HepG2 (cell line): Measurements from ENCODE around the gene HP1BP3. TPM values are rescaled to one million over a fixed set of nuclear protein-coding genes. Genes with fewer than 3 reads are reported as not detected.

ENCODE experiments used
- ATAC-seq: fragments of 200-7000 bp; cut with Tn5 transposase; 3 replicates; pipeline ENCODE4 v1.9.1; 2020; ENCODE audit warnings: mild to moderate bottlenecking, moderate library complexity
- BruUV-seq: library from RNA; stranded (reverse); fragments of 400-500 nt; replicated peaks from 2 replicates; lab custom pipeline; 2021; lab: Mats Ljungman, UMichigan
- CTCF ChIA-PET: fragments of 300-600 bp; formaldehyde crosslinking; extraction: SDS; loops from one replicate; lab custom pipeline; 2021; ENCODE audit warnings: low total read pairs, inconsistent platforms, low intra/inter-chr PET ratio; lab: Yijun Ruan, JAX
- POLR2A ChIA-PET: fragments of 350-600 bp; sonication (Branson Sonifier 250); formaldehyde crosslinking; loops from one replicate; lab custom pipeline; 2020; ENCODE audit warnings: antibody characterized with exemption, inconsistent platforms; lab: Yijun Ruan, JAX
- DNase-seq: peaks from one replicate; pipeline ENCODE4 v3.0.0-alpha.2; 2015; ENCODE audit warnings: low spot score
- FAIRE-seq: peaks from 3 replicates; lab custom pipeline; 2011; peaks lifted over from hg19 to GRCh38; lab: Jason Lieb, UNC
- H2AFZ ChIP-seq: one replicate; pipeline ENCODE4 v1.6.1; 2011; ENCODE audit warnings: low read length, inconsistent platforms
- H3K27ac ChIP-seq: fragments of 300-600 bp; 3 replicates; pipeline ENCODE4 v1.8.0; 2011; ENCODE audit warnings: mixed run types, mild to moderate bottlenecking, mixed read lengths, low read length, inconsistent platforms; ENCODE audit not compliant: insufficient read depth; ENCODE audit errors: extremely low read length
- H3K27me3 ChIP-seq, 2 experiments: fragments of 200-600 bp in 1 of 2; 2 replicates in 1 of 2; 3 replicates in 1 of 2; pipeline versions ENCODE4 v1.6.0 to v1.8.0; 2011; ENCODE audit warnings: low read length in 2 of 2, mild to moderate bottlenecking in 2 of 2, moderate library complexity in 2 of 2, inconsistent platforms in 1 of 2; ENCODE audit not compliant: insufficient read depth in 2 of 2, control insufficient read depth in 1 of 2
- H3K36me3 ChIP-seq, 2 experiments: fragments of 200-600 bp in 1 of 2; replicated peaks in 1 of 2; 2 replicates in 1 of 2; 3 replicates in 1 of 2; pipeline versions ENCODE4 v1.5.1 to v1.8.0; 2011; ENCODE audit warnings: low read length in 2 of 2, inconsistent platforms in 1 of 2; ENCODE audit not compliant: insufficient read depth in 2 of 2, control insufficient read depth in 1 of 2
- H3K4me1 ChIP-seq: 2 replicates; pipeline ENCODE4 v1.5.1; 2012; ENCODE audit warnings: low read length, inconsistent platforms; ENCODE audit not compliant: insufficient read depth
- H3K4me2 ChIP-seq: 2 replicates; pipeline ENCODE4 v1.6.0; 2011; ENCODE audit warnings: low read depth, low read length, inconsistent platforms
- H3K4me3 ChIP-seq, 3 experiments: fragments of 200-600 bp in 1 of 3; sonication (generic), shearing (Covaris generic) in 1 of 3; replicated peaks in 1 of 3; 2 replicates each; pipeline ENCODE4 v1.5.1; 2011 to 2016; ENCODE audit warnings: low read length in 3 of 3, inconsistent platforms in 2 of 3, low read depth in 2 of 3, mild to moderate bottlenecking in 2 of 3, control low read depth in 1 of 3, mixed read lengths in 1 of 3; ENCODE audit not compliant: insufficient read depth in 1 of 3
- H3K79me2 ChIP-seq: one replicate; pipeline ENCODE4 v1.6.1; 2011; ENCODE audit warnings: low read length, inconsistent platforms; ENCODE audit not compliant: insufficient read depth
- H3K9ac ChIP-seq: 2 replicates; pipeline ENCODE4 v1.6.0; 2011; ENCODE audit warnings: mild to moderate bottlenecking, low read depth, low read length, inconsistent platforms; ENCODE audit not compliant: insufficient read depth
- H3K9me3 ChIP-seq: 2 replicates; pipeline ENCODE4 v1.5.1; 2012; ENCODE audit warnings: mild to moderate bottlenecking, low read length
- H4K20me1 ChIP-seq: 2 replicates; pipeline ENCODE4 v1.6.0; 2011; ENCODE audit warnings: inconsistent platforms, mild to moderate bottlenecking, low read length, moderate library complexity; ENCODE audit not compliant: insufficient read depth
- EZH2 ChIP-seq: conservative IDR thresholded peaks from 2 replicates; pipeline ENCODE4 v1.6.1; 2012; ENCODE audit warnings: mild to moderate bottlenecking, low read depth, low read length, moderate library complexity
- NR2C2 ChIP-seq: sonication (generic); formaldehyde crosslinking; IDR thresholded peaks from 2 replicates; pipeline ENCODE4 v1.4.0; 2020; ENCODE audit warnings: missing genetic modification reagents, mild to moderate bottlenecking, moderate library complexity, borderline replicate concordance
- POLR2AphosphoS5 ChIP-seq: IDR thresholded peaks from 2 replicates; pipeline ENCODE4 v1.6.1; 2012; ENCODE audit warnings: low read depth, low read length
- ZNF761 ChIP-seq: sonication (generic); formaldehyde crosslinking; conservative IDR thresholded peaks from 2 replicates; pipeline ENCODE4 v1.4.0; 2020; ENCODE audit warnings: mild to moderate bottlenecking, missing genetic modification reagents
- ZNF768 ChIP-seq: sonication (generic); formaldehyde crosslinking; IDR thresholded peaks from 2 replicates; pipeline ENCODE4 v1.4.0; 2020; ENCODE audit warnings: missing genetic modification reagents
- WGBS: methylation state at CpG from one replicate; pipeline ENCODE4 v1.1.6; 2017; ENCODE audit warnings: low lambda C conversion rate; 5-methylcytosine and 5-hydroxymethylcytosine counted together
- in situ Hi-C: cut with HindIII; loops from 2 replicates; pipeline ENCODE4 v1.10.0; 2017; ENCODE audit warnings: low pct_unique_long_range_greater_than_20kb; ENCODE audit not compliant: extremely low pct_ligation_motif_present
- intact Hi-C: fragments of 100-400 bp; cut with micrococcal nuclease; formaldehyde crosslinking; loops from one replicate; pipeline ENCODE4 v1.10.0; 2022; ENCODE audit not compliant: unreplicated experiment
- polyA plus RNA-seq, 8 experiments: library from polyadenylated mRNA; depleted of rRNA in 3 of 8; stranded (reverse) in 7 of 8; unstranded in 1 of 8; fragments of >200 nt; fragmentation: Illumina TruSeq in 4 of 8; extraction: Trizol in 4 of 8; gene quantifications; 2 replicates each; pipeline versions ENCODE4 v1.2.1 to v1.2.3, GENCODE V29; 2011 to 2016; ENCODE audit warnings: low read depth in 4 of 8, missing spikeins in 1 of 8, mixed read lengths in 1 of 8; ENCODE audit not compliant: insufficient read depth in 1 of 8
- total RNA-seq, 5 experiments: library from RNA; depleted of rRNA; stranded (reverse); fragments of >200 nt; fragmentation: Illumina TruSeq; extraction: Trizol; gene quantifications; 2 replicates each; pipeline ENCODE4 v1.2.3, GENCODE V29; 2016; ENCODE audit warnings: low read depth in 1 of 5
- TF ChIP-seq, protein P1 (sequence below): IDR thresholded peaks from 2 replicates; pipeline ENCODE4 v1.6.1; 2016
- TF ChIP-seq, protein P2 (sequence below): IDR thresholded peaks from 2 replicates; pipeline ENCODE4 v1.6.1; 2016; ENCODE audit warnings: mild to moderate bottlenecking, missing biosample characterization, missing genetic modification reagents
- TF ChIP-seq, protein P3 (sequence below): sonication (generic); formaldehyde crosslinking; IDR thresholded peaks from 2 replicates; pipeline ENCODE4 v1.8.0; 2022; ENCODE audit warnings: mild to moderate bottlenecking, missing genetic modification reagents; ENCODE audit not compliant: insufficient replicate concordance

The HP1BP3 gene
- total and polyA plus RNA-seq, 2 of the 13 experiments (the other 11 are each of a cell fraction or from before 2014, with no cell fraction given), result 98.5 to 137 TPM

DNA sequence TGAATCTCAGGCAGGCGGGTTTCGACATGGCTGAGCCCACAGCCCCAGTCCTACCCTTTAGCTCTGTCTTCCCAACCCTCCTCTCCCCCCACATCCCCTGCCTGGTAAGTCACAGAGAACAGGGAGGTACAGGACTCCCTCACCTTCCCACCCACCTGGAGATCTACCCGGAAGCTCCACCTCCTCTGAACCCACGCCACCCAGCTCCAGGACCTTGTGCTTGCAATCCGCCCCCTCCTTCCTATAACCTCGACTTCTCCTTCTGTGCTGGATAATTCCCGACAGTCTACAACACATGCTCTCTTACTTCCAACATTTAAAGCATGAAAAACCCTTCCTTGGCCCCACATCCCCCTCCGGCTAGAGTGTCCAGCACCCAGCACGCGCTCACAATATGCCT lies 91.6 kb downstream of the HP1BP3 start:
- Histone ChIP-seq H3K36me3 (no peaks in the 10 kb centered on the region), H2AFZ (no peak overlapping the region), H3K4me3 (no peak overlapping the region), H4K20me1 (no peaks in the 10 kb centered on the region), H3K4me1 (peaks cover 25% of the 10 kb centered on the region), H3K27me3 (peaks cover 6 to 26% of the 10 kb centered on the region in 2 experiments; a peak in 4 of 5 replicates), H3K9me3 (no peaks in the 10 kb centered on the region), H3K9ac (no peak overlapping the region), H3K27ac (no peak overlapping the region), H3K4me2 (no peak overlapping the region), H3K79me2 (no peaks in the 10 kb centered on the region)
- ATAC-seq (no peak), DNase-seq (no peak), FAIRE-seq (no peak)
- BruUV-seq, result no TSS peak
- TF ChIP-seq ZNF761 (CRISPR knock-in tag), result 0 out of 2 replicates have a peak, but pooled peaks have one; percentile 4
- TF ChIP-seq NR2C2, result no peak
- no peak for TF ChIP-seq POLR2AphosphoS5
- TF ChIP-seq, protein P1, sequence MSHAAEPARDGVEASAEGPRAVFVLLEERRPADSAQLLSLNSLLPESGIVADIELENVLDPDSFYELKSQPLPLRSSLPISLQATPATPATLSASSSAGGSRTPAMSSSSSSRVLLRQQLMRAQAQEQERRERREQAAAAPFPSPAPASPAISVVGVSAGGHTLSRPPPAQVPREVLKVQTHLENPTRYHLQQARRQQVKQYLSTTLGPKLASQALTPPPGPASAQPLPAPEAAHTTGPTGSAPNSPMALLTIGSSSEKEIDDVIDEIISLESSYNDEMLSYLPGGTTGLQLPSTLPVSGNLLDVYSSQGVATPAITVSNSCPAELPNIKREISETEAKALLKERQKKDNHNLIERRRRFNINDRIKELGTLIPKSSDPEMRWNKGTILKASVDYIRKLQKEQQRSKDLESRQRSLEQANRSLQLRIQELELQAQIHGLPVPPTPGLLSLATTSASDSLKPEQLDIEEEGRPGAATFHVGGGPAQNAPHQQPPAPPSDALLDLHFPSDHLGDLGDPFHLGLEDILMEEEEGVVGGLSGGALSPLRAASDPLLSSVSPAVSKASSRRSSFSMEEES, result no peak
- TF ChIP-seq, protein P2, sequence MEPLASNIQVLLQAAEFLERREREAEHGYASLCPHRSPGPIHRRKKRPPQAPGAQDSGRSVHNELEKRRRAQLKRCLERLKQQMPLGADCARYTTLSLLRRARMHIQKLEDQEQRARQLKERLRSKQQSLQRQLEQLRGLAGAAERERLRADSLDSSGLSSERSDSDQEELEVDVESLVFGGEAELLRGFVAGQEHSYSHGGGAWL (CRISPR knock-in tag), result no peak
- no peak for TF ChIP-seq ZNF768 (CRISPR knock-in tag)
- intact Hi-C loops, result no loop called here
- WGBS, result 50% methylated on average over 10 of the region's 10 CpGs
- in situ Hi-C loops, result no loop called here
- ChIA-PET CTCF (interaction anchor here (1.8 kb wide), 1 partner anchor 499 kb away, joined by 27 read pairs; no protein-coding TSS in a partner anchor), POLR2A (no interaction called here)

DNA sequence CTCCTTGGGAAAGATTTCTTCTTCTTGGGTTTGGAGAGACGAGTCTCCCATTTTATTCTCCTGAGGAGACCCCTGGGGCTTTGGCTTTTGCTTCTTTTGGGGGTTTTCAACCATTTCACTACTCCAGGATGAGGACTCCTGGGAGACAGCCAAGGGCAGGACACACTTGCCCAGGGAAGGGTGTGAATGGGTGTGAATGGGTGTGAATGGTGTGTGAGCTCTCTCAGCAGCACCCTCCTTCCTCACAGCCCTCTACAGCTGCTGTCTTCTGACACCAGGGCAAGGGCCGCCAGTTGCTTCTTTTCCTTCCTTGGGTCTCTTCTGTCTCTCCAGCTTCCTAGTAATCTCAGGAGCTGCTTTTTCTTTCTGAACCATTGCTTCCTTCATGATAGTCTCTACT lies 93.5 kb downstream of the HP1BP3 start:
- no peaks in the 10 kb centered on the region for H3K79me2 ChIP-seq
- POLR2A ChIA-PET, result no interaction called here
- H3K4me2 ChIP-seq, result no peak overlapping the region
- H3K9ac ChIP-seq, result no peak overlapping the region
- H3K36me3 ChIP-seq, result no peaks in the 10 kb centered on the region
- no peaks in the 10 kb centered on the region for H3K9me3 ChIP-seq
- ATAC-seq (no peak), FAIRE-seq (no peak), DNase-seq (no peak)
- no peak overlapping the region for H2AFZ ChIP-seq
- peaks cover 6 to 21% of the 10 kb centered on the region in 2 experiments; a peak in 4 of 5 replicates for H3K27me3 ChIP-seq
- 22% methylated on average over 2 of the region's 2 CpGs for WGBS
- peaks cover 34% of the 10 kb centered on the region for H3K4me1 ChIP-seq
- no TSS peak for BruUV-seq
- in situ Hi-C loops, result loop anchor here (5.0 kb wide), 1 partner anchor 504 kb away; no protein-coding TSS in a partner anchor
- H4K20me1 ChIP-seq, result no peaks in the 10 kb centered on the region
- no peak overlapping the region for H3K27ac ChIP-seq
- no peak overlapping the region for H3K4me3 ChIP-seq
- TF ChIP-seq EZH2, result no peak
- TF ChIP-seq, protein P3, sequence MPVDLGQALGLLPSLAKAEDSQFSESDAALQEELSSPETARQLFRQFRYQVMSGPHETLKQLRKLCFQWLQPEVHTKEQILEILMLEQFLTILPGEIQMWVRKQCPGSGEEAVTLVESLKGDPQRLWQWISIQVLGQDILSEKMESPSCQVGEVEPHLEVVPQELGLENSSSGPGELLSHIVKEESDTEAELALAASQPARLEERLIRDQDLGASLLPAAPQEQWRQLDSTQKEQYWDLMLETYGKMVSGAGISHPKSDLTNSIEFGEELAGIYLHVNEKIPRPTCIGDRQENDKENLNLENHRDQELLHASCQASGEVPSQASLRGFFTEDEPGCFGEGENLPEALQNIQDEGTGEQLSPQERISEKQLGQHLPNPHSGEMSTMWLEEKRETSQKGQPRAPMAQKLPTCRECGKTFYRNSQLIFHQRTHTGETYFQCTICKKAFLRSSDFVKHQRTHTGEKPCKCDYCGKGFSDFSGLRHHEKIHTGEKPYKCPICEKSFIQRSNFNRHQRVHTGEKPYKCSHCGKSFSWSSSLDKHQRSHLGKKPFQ (CRISPR knock-in tag), result peak; percentile 95
- CTCF ChIA-PET, result no interaction called here
- intact Hi-C loops, result no loop called here
